Gastrocnemius medialis (tissue), 4 donors: ENCODE measurements around the gene PHF2. TPM values are rescaled to one million over a fixed set of nuclear protein-coding genes. Genes with fewer than 3 reads are reported as not detected.

Experiments used
- ATAC-seq, 2 donors: fragments of 150-250 bp; one replicate each; pipeline ENCODE4 v1.9.1; 2016
- DNase-seq, 2 donors: peaks; one replicate each; pipeline ENCODE4 v3.0.0-alpha.2; 2019
- H3K27ac ChIP-seq, 4 donors: fragments of 200-600 bp; sonication (generic); 1 replicate in 1 of 4; 2 replicates in 3 of 4; pipeline ENCODE4 v1.5.1; 2016 to 2018; ENCODE audit warnings: mild to moderate bottlenecking in 2 of 4, moderate library complexity in 1 of 4
- H3K27me3 ChIP-seq, 3 donors: fragments of 200-600 bp; sonication (generic) in 2 of 3; 1 replicate in 1 of 3; 2 replicates in 2 of 3; pipeline versions ENCODE4 v1.5.1 to v1.6.0; 2016 to 2019; ENCODE audit warnings: mild to moderate bottlenecking in 1 of 3, moderate library complexity in 1 of 3
- H3K36me3 ChIP-seq, 2 donors: fragments of 200-600 bp; sonication (generic) in 1 of 2; one replicate each; pipeline ENCODE4 v1.5.1; 2017 to 2018
- H3K4me1 ChIP-seq, 2 donors: fragments of 200-600 bp; sonication (generic) in 1 of 2; one replicate each; pipeline ENCODE4 v1.5.1; 2016 to 2017; ENCODE audit warnings: mild to moderate bottlenecking in 2 of 2
- H3K4me3 ChIP-seq, 4 donors: fragments of 200-600 bp; sonication (generic) in 3 of 4; 1 replicate in 1 of 4; 2 replicates in 3 of 4; pipeline ENCODE4 v1.5.1; 2016 to 2019; ENCODE audit warnings: mild to moderate bottlenecking in 2 of 4
- H3K9me3 ChIP-seq, 3 donors: fragments of 200-600 bp; sonication (generic) in 2 of 3; 1 replicate in 1 of 3; 2 replicates in 2 of 3; pipeline ENCODE4 v1.5.1; 2016 to 2019
- POLR2A ChIP-seq, 2 donors: fragments of 450-650 bp; IDR thresholded peaks; one replicate each; pipeline ENCODE4 v1.6.1; 2017; ENCODE audit warnings: antibody characterized with exemption in 2 of 2, mild to moderate bottlenecking in 2 of 2, moderate library complexity in 2 of 2
- in situ Hi-C, 4 donors: fragments of 200-750 bp; cut with MboI; loops; one replicate each; pipeline versions ENCODE4 v1.15.0 to v1.8.0; 2017; ENCODE audit warnings: low sequenced_read_pairs in 4 of 4
- intact Hi-C: fragments of 100-400 bp; cut with DNase I; formaldehyde crosslinking; loops from one replicate; pipeline ENCODE4 v1.15.1; 2023; ENCODE audit warnings: low total_unique reads
- total RNA-seq, 4 donors: library from RNA; depleted of rRNA; stranded (reverse); fragments of >200 nt; gene quantifications; one replicate each; pipeline versions ENCODE4 v1.1.0 to v1.2.3, GENCODE V29; 2016
- TF ChIP-seq, protein P1 (sequence below), 5 experiments: fragments of 450-650 bp in 3 of 5; fragments of 200-600 bp in 2 of 5; sonication (generic) in 2 of 5; IDR thresholded peaks in 4 of 5; conservative IDR thresholded peaks in 1 of 5; 1 replicate in 4 of 5; 2 replicates in 1 of 5; pipeline ENCODE4 v1.5.1; 2016 to 2019; ENCODE audit warnings: antibody characterized with exemption in 5 of 5, mild to moderate bottlenecking in 3 of 5, moderate library complexity in 3 of 5

Gene PHF2
- total RNA-seq, 4 donors from 2014 or later: 18.8 to 24.3 (median 21.9) TPM

DNA sequence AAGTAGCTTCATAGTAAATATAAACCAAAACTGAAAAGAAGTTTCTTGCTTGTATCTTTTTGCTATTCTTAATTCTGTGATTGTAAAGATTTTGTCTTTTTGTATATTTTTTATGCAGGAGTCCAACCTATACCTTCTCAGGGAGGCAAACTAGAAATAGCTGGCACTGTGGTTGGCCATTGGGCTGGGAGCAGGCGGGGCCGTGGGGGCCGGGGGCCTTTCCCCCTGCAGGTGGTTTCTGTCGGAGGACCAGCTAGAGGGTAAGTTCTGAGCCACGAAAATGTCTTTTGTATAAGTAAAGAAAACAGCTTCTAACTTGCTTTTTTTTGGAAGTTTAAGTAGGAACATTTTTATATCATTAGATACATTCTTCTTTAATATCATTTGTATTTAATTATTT lies 15.4 kb upstream of the PHF2 start:
- no peak for TF ChIP-seq POLR2A (IDR thresholded peaks at IDR 0.05)
- no peak for DNase-seq
- in situ Hi-C loops: loop anchor here (10.0 to 25.0 kb wide), 4 partner anchors 99 to 399 kb away; partner anchors contain the start of genes FAM120A (in 3 of the 4) and FAM120AOS (in 3 of the 4)
- intact Hi-C loops: no loop called here
- Histone ChIP-seq H3K27me3 (no peaks in the 10 kb centered on the region), H3K27ac (no peak overlapping the region), H3K9me3 (no peaks in the 10 kb centered on the region), H3K4me1 (peaks cover 0 to 2% of the 10 kb centered on the region in 2 donors), H3K36me3 (peaks cover 0 to 86% of the 10 kb centered on the region in 2 donors), H3K4me3 (no peak overlapping the region)
- ATAC-seq: no peak

DNA sequence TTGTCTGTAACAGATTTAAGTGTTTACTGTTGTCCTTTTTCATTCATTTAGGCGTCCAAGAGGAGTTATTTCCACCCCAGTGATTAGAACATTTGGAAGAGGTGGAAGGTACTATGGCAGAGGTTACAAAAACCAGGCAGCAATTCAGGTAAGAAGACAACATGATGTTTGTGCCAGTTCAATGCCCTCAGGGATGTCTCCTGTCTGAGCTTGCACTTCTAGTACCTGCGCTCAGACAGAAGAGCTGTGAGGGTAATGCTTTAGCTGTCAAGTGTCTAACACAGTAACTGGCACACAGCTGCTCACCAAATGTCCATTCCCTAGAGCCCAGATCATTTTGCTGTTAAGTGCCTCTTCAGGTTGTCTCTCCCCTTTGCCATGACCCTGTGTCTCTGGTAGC lies 14.2 kb upstream of the PHF2 start:
- no peaks in the 10 kb centered on the region for H3K9me3 ChIP-seq
- TF ChIP-seq POLR2A (IDR thresholded peaks at IDR 0.05): no peak
- TF ChIP-seq, protein P1, sequence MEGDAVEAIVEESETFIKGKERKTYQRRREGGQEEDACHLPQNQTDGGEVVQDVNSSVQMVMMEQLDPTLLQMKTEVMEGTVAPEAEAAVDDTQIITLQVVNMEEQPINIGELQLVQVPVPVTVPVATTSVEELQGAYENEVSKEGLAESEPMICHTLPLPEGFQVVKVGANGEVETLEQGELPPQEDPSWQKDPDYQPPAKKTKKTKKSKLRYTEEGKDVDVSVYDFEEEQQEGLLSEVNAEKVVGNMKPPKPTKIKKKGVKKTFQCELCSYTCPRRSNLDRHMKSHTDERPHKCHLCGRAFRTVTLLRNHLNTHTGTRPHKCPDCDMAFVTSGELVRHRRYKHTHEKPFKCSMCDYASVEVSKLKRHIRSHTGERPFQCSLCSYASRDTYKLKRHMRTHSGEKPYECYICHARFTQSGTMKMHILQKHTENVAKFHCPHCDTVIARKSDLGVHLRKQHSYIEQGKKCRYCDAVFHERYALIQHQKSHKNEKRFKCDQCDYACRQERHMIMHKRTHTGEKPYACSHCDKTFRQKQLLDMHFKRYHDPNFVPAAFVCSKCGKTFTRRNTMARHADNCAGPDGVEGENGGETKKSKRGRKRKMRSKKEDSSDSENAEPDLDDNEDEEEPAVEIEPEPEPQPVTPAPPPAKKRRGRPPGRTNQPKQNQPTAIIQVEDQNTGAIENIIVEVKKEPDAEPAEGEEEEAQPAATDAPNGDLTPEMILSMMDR (IDR thresholded peaks at IDR 0.05 in 4 of 5, conservative IDR thresholded peaks at IDR 0.05 in 1 of 5): no peak
- ATAC-seq (no peak), DNase-seq (no peak)
- intact Hi-C loops: no loop called here
- in situ Hi-C loops: loop anchor here (10.0 to 25.0 kb wide), 4 partner anchors 100 to 400 kb away; partner anchors contain the start of genes FAM120A (in 3 of the 4) and FAM120AOS (in 3 of the 4)
- no peak overlapping the region for H3K4me3 ChIP-seq
- H3K36me3 ChIP-seq: peaks cover 0 to 77% of the 10 kb centered on the region in 2 donors
- no peak overlapping the region for H3K27ac ChIP-seq
- no peaks in the 10 kb centered on the region for H3K27me3 ChIP-seq
- H3K4me1 ChIP-seq: peaks cover 4 to 7% of the 10 kb centered on the region in 2 donors

DNA sequence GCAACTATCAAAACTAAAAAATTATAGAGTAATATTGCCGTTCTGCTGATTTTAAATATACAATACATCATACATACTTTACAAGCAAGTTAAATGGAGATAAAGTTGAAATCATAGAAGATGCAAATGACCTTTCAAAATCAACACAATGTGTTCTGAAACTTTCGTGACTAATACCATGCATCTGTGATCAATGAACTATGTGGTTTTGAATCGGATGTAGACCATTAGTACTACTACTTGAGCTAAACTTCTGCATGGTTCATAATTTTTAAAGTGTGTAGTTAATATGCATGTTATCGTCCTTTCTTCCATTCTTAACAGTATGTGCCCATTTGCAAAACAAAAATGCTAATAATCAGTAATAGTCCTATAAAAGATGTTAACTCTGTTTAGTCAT lies 11.3 kb upstream of the PHF2 start:
- DNase-seq (no peak), ATAC-seq (no peak)
- Histone ChIP-seq H3K27me3 (no peaks in the 10 kb centered on the region), H3K4me3 (no peak overlapping the region), H3K27ac (no peak overlapping the region), H3K9me3 (no peaks in the 10 kb centered on the region), H3K36me3 (peaks cover 0 to 51% of the 10 kb centered on the region in 2 donors), H3K4me1 (peaks cover 10 to 13% of the 10 kb centered on the region in 2 donors)
- in situ Hi-C loops (loop anchor here (5.0 to 25.0 kb wide), 5 partner anchors 103 to 403 kb away; partner anchors contain the start of genes FAM120A (in 3 of the 4) and FAM120AOS (in 3 of the 4)), intact Hi-C loops (loop anchor here (5.0 kb wide), 1 partner anchor 358 kb away; no protein-coding TSS in a partner anchor)
- TF ChIP-seq POLR2A (IDR thresholded peaks at IDR 0.05): no peak
- TF ChIP-seq, protein P1 (IDR thresholded peaks at IDR 0.05 in 4 of 5, conservative IDR thresholded peaks at IDR 0.05 in 1 of 5): no peak

DNA sequence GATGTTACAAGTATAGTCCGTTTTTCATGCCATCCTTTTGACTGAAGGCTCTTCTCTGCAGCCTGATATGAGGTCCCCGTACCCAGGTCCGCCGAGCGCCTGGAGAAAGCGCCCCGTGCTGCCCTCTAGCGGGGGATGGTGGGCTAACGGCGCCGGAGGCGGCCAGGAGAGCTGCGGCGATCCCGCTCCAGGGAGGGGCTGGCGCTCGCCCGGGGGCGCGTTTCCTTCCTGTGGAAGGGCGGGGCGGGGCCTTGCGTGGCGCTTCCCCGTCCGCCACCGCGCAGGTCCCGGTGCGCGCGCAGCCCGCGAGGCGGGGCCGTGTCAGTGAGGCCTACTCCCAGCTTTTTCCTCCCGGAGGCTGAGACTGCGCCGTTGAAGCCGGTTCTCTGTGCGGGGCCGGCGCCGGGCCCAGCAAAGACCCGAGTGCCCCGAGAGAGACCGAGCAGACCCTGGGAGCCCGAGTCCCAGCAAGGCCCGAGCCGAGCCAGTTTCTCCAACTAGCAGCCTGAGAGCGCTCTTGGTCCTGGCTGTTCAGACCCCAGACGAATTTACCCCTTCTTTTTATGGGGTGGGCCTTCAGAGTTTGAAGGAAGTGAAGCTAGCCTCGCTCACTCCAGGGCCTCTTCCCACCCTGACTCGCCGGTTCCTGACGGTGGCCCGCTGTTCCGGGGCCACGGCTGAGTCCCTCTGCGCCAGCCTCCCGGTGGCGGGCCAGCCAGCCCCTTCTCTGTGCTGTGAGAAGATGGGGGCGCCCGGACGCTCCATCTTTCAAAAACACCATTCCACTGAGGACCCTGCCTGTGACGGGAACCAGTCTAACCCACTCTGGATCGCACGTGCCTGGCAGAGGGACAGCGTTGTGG lies 9.7 kb upstream of the PHF2 start:
- DNase-seq: peak; percentile 95 to 97
- Histone ChIP-seq H3K36me3 (peaks cover 0 to 37% of the 10 kb centered on the region in 2 donors), H3K4me3 (peak overlapping the region; percentile 64 to 88 (median 72)), H3K9me3 (no peaks in the 10 kb centered on the region), H3K27me3 (no peaks in the 10 kb centered on the region), H3K27ac (peak overlapping the region; percentile 89 to 99 (median 94)), H3K4me1 (peaks cover 10 to 13% of the 10 kb centered on the region in 2 donors)
- ATAC-seq: peak; percentile 93 to 94
- intact Hi-C loops: loop anchor here (1.0 to 5.0 kb wide), 3 partner anchors 56 to 359 kb away; partner anchors contain the start of gene FAM120AOS
- TF ChIP-seq, protein P1 (IDR thresholded peaks at IDR 0.05 in 4 of 5, conservative IDR thresholded peaks at IDR 0.05 in 1 of 5): peak; percentile 92 to 98 (median 95)
- peak; percentile 83 to 89 for TF ChIP-seq POLR2A (IDR thresholded peaks at IDR 0.05)
- in situ Hi-C loops: loop anchor here (5.0 to 25.0 kb wide), 5 partner anchors 104 to 404 kb away; partner anchors contain the start of genes FAM120A (in 3 of the 4) and FAM120AOS (in 3 of the 4)
